Left hindlimb (tissue), 1 donor: Measurements from ENCODE around the gene ZNF718.
"Not testable (repeated sequence)": the region's sequence is repeated elsewhere in the genome, so short reads cannot be mapped to it uniquely, and the experiment has no call there.

Experiments
- DNase-seq: peaks from one replicate; pipeline ENCODE4 v3.0.0-alpha.2; 2018

The ZNF718 gene

GRCh38 chr4:124275-125081 is at the start of gene ZNF718:
TSS of gene ZNF718 (plus strand) at chr4:124501. CDS start at chr4:124671, 170 bp downstream.
- DNase-seq, result peak; percentile 95

GRCh38 chr4:85951-86350 is 38.4 kb upstream of the ZNF718 start:
- DNase-seq, result no peak

- not testable (repeated sequence) for DNase-seq
Observed at GRCh38 chr4:86559-87324, 37.6 kb upstream of the ZNF718 start.

GRCh38 chr4:98386-98785 is 25.9 kb upstream of the ZNF718 start:
- no peak for DNase-seq

GRCh38 chr4:99863-100262 is 24.4 kb upstream of the ZNF718 start:
- no peak for DNase-seq

GRCh38 chr4:107083-107443 is 17.2 kb upstream of the ZNF718 start:
- DNase-seq, result no peak

- DNase-seq, result no peak
Observed at GRCh38 chr4:107444-108429, 16.6 kb upstream of the ZNF718 start.

- DNase-seq, result no peak
Observed at GRCh38 chr4:112771-113170, 11.5 kb upstream of the ZNF718 start.

- no peak for DNase-seq
Observed at GRCh38 chr4:113732-114131, 10.6 kb upstream of the ZNF718 start.

- DNase-seq, result no peak
Observed at GRCh38 chr4:114149-114548, 10.2 kb upstream of the ZNF718 start.

GRCh38 chr4:116499-116898 is 7.8 kb upstream of the ZNF718 start:
- no peak for DNase-seq

GRCh38 chr4:120616-121015 is 3.7 kb upstream of the ZNF718 start:
- DNase-seq, result no peak

GRCh38 chr4:121408-122084 is 2.8 kb upstream of the ZNF718 start:
- DNase-seq, result no peak

GRCh38 chr4:123922-124274 is 403 bp upstream of the ZNF718 start:
- DNase-seq, result not testable (repeated sequence)

- no peak for DNase-seq
Observed at GRCh38 chr4:125091-125771, 930 bp downstream of the ZNF718 start.

- no peak for DNase-seq
Observed at GRCh38 chr4:125833-126232, 1.5 kb downstream of the ZNF718 start.

GRCh38 chr4:132483-132882 is 8.2 kb downstream of the ZNF718 start:
- DNase-seq, result no peak

GRCh38 chr4:138935-139334 is 14.6 kb downstream of the ZNF718 start:
- DNase-seq, result no peak

GRCh38 chr4:139691-140090 is 15.4 kb downstream of the ZNF718 start:
- no peak for DNase-seq

- DNase-seq, result no peak
Observed at GRCh38 chr4:146621-147020, 22.3 kb downstream of the ZNF718 start.

GRCh38 chr4:147233-147632 is 22.9 kb downstream of the ZNF718 start:
- DNase-seq, result no peak
